ENCODE results near the gene CCZ1. TPM values are rescaled to one million over a fixed set of nuclear protein-coding genes. Genes with fewer than 3 reads are reported as not detected.
"Not testable (repeated sequence)": the region's sequence is repeated elsewhere in the genome, so short reads cannot be mapped to it uniquely, and the experiment has no call there.

CCZ1 gene
- 43.2 TPM for total RNA-seq
- long read RNA-seq, transcript CCZ1-201 (15 exons, 1,802 nt): major isoform, 35 of 46 reads
- long read RNA-seq, partial matches to known transcripts: 3 of 46 reads
- long read RNA-seq, other reads (novel, unspliced or antisense): 8 of 46 reads

- DNase-seq (peak; percentile 78), ATAC-seq (peak; percentile 99)
- intact Hi-C loops (cut with micrococcal nuclease): not testable (repeated sequence)
Observed at GRCh38 chr7:5898480-5899224, at the start of gene CCZ1. Gene CCZ1, plus strand, starts transcription at chr7:5898733. Its CDS starts 67 bp downstream, at chr7:5898800.

GRCh38 chr7:5850944-5851343 is 47.6 kb upstream of the CCZ1 start:
- intact Hi-C loops (cut with micrococcal nuclease): no loop called here
- DNase-seq (no peak), ATAC-seq (no peak)

- intact Hi-C loops (cut with micrococcal nuclease): no loop called here
- ATAC-seq: no peak
- DNase-seq: no peak
Observed at GRCh38 chr7:5854738-5855137, 43.8 kb upstream of the CCZ1 start.

GRCh38 chr7:5857041-5857575 is 41.4 kb upstream of the CCZ1 start:
- intact Hi-C loops (cut with micrococcal nuclease); ATAC-seq: not testable (repeated sequence)

GRCh38 chr7:5858494-5858893 is 40.0 kb upstream of the CCZ1 start:
- DNase-seq; intact Hi-C loops (cut with micrococcal nuclease); ATAC-seq: not testable (repeated sequence)

More at GRCh38 chr7:5857041-5857575, 41.4 kb upstream of the CCZ1 start:
- DNase-seq: not testable (repeated sequence)

- ATAC-seq; intact Hi-C loops (cut with micrococcal nuclease); DNase-seq: not testable (repeated sequence)
Observed at GRCh38 chr7:5861281-5861680, 37.3 kb upstream of the CCZ1 start.

- intact Hi-C loops (cut with micrococcal nuclease); ATAC-seq; DNase-seq: not testable (repeated sequence)
Observed at GRCh38 chr7:5862753-5863366, 35.7 kb upstream of the CCZ1 start.

- DNase-seq; ATAC-seq; intact Hi-C loops (cut with micrococcal nuclease): not testable (repeated sequence)
Observed at GRCh38 chr7:5865279-5865931, 33.1 kb upstream of the CCZ1 start.

GRCh38 chr7:5867060-5867459 is 31.5 kb upstream of the CCZ1 start:
- no peak for DNase-seq

GRCh38 chr7:5868928-5869341 is 29.6 kb upstream of the CCZ1 start:
- ATAC-seq; intact Hi-C loops (cut with micrococcal nuclease); DNase-seq: not testable (repeated sequence)

More at GRCh38 chr7:5867060-5867459, 31.5 kb upstream of the CCZ1 start:
- ATAC-seq: no peak
- intact Hi-C loops (cut with micrococcal nuclease): no loop called here

- intact Hi-C loops (cut with micrococcal nuclease): no loop called here
- DNase-seq (no peak), ATAC-seq (no peak)
Observed at GRCh38 chr7:5869691-5870090, 28.8 kb upstream of the CCZ1 start.

- intact Hi-C loops (cut with micrococcal nuclease): no loop called here
- DNase-seq: no peak
- ATAC-seq: no peak
Observed at GRCh38 chr7:5870311-5870710, 28.2 kb upstream of the CCZ1 start.

GRCh38 chr7:5872326-5872725 is 26.2 kb upstream of the CCZ1 start:
- intact Hi-C loops (cut with micrococcal nuclease): no loop called here
- DNase-seq (no peak), ATAC-seq (no peak)

GRCh38 chr7:5879591-5879990 is 18.9 kb upstream of the CCZ1 start:
- ATAC-seq; DNase-seq; intact Hi-C loops (cut with micrococcal nuclease): not testable (repeated sequence)

- DNase-seq; intact Hi-C loops (cut with micrococcal nuclease); ATAC-seq: not testable (repeated sequence)
Observed at GRCh38 chr7:5880106-5880505, 18.4 kb upstream of the CCZ1 start.

- DNase-seq; ATAC-seq; intact Hi-C loops (cut with micrococcal nuclease): not testable (repeated sequence)
Observed at GRCh38 chr7:5884431-5884830, 14.1 kb upstream of the CCZ1 start.

GRCh38 chr7:5888021-5888420 is 10.5 kb upstream of the CCZ1 start:
- ATAC-seq; intact Hi-C loops (cut with micrococcal nuclease); DNase-seq: not testable (repeated sequence)

GRCh38 chr7:5890244-5890643 is 8.3 kb upstream of the CCZ1 start:
- intact Hi-C loops (cut with micrococcal nuclease); DNase-seq; ATAC-seq: not testable (repeated sequence)

GRCh38 chr7:5892498-5892897 is 6.0 kb upstream of the CCZ1 start:
- ATAC-seq (no peak), DNase-seq (no peak)
- intact Hi-C loops (cut with micrococcal nuclease): no loop called here

All from left ventricle myocardium superior (tissue), 1 donor.